Uterus (tissue), 4 donors: ENCODE results near the gene HMGB4. TPM values are rescaled to one million over a fixed set of nuclear protein-coding genes. Genes with fewer than 3 reads are reported as not detected.

Experiments
- DNase-seq, 2 donors: peaks; one replicate each; pipeline ENCODE4 v3.0.0-alpha.2; 2019 to 2020
- H3K27ac ChIP-seq, 2 donors: fragments of 200-600 bp; sonication (generic); 1 replicate in 1 of 2; 2 replicates in 1 of 2; pipeline ENCODE4 v1.5.1; 2016 to 2018
- H3K27me3 ChIP-seq, 2 donors: fragments of 200-600 bp; sonication (generic); one replicate each; pipeline ENCODE4 v1.5.1; 2018 to 2019; ENCODE audit warnings: control low read depth in 1 of 2
- H3K36me3 ChIP-seq, 2 donors: fragments of 200-600 bp; sonication (generic); one replicate each; pipeline ENCODE4 v1.5.1; 2019; ENCODE audit warnings: control low read depth in 1 of 2
- H3K4me1 ChIP-seq, 2 donors: fragments of 200-600 bp; sonication (generic); one replicate each; pipeline ENCODE4 v1.5.1; 2018 to 2019; ENCODE audit warnings: control low read depth in 1 of 2
- H3K4me3 ChIP-seq, 2 donors: fragments of 200-600 bp; sonication (generic); 1 replicate in 1 of 2; 2 replicates in 1 of 2; pipeline ENCODE4 v1.5.1; 2018 to 2019; ENCODE audit warnings: mild to moderate bottlenecking in 1 of 2
- H3K9me3 ChIP-seq, 2 donors: fragments of 200-600 bp; sonication (generic); one replicate each; pipeline ENCODE4 v1.5.1; 2019; ENCODE audit warnings: control low read depth in 1 of 2
- CTCF ChIP-seq, 4 experiments: fragments of 200-600 bp in 2 of 4; fragments of 450-650 bp in 2 of 4; sonication (generic) in 2 of 4; IDR thresholded peaks; one replicate each; pipeline ENCODE4 v1.5.1; 2016 to 2019; ENCODE audit warnings: antibody characterized with exemption in 4 of 4, mild to moderate bottlenecking in 2 of 4, moderate library complexity in 1 of 4
- POLR2A ChIP-seq, 2 donors: fragments of 450-650 bp; IDR thresholded peaks; one replicate each; pipeline ENCODE4 v1.6.1; 2016; ENCODE audit warnings: antibody characterized with exemption in 2 of 2, mild to moderate bottlenecking in 1 of 2, moderate library complexity in 1 of 2
- intact Hi-C: fragments of 100-400 bp; cut with DNase I; formaldehyde crosslinking; loops from one replicate; pipeline ENCODE4 v1.15.1; 2023; ENCODE audit warnings: low total_unique reads
- total RNA-seq, 4 donors: library from RNA; depleted of rRNA in 3 of 4; stranded (reverse); fragments of >200 nt in 3 of 4; gene quantifications; one replicate each; pipeline versions ENCODE4 v1.1.0 to v1.2.4, GENCODE V29; 2014 to 2023
- donor health status: DM: yes; HTN: yes; CAD: no.

HMGB4 gene
- total RNA-seq, 4 donors from 2014 or later: not detected

GRCh38 chr1:33826711-33827110 lies 37.2 kb upstream of the HMGB4 start:
- no peaks in the 10 kb centered on the region for H3K4me1 ChIP-seq
- TF ChIP-seq POLR2A (IDR thresholded peaks at IDR 0.05) (no peak), CTCF (IDR thresholded peaks at IDR 0.05) (no peak)
- no peaks in the 10 kb centered on the region for H3K27me3 ChIP-seq
- DNase-seq: no peak
- intact Hi-C loops: no loop called here
- H3K9me3 ChIP-seq: no peaks in the 10 kb centered on the region
- no peak overlapping the region for H3K27ac ChIP-seq
- H3K36me3 ChIP-seq: no peaks in the 10 kb centered on the region
- no peak overlapping the region for H3K4me3 ChIP-seq

GRCh38 chr1:33828059-33828458 lies 35.8 kb upstream of the HMGB4 start:
- intact Hi-C loops: no loop called here

GRCh38 chr1:33828654-33829053 lies 35.2 kb upstream of the HMGB4 start:
- intact Hi-C loops: no loop called here
- Histone ChIP-seq H3K36me3 (no peaks in the 10 kb centered on the region), H3K27ac (no peak overlapping the region), H3K4me3 (no peak overlapping the region), H3K27me3 (no peaks in the 10 kb centered on the region), H3K4me1 (no peaks in the 10 kb centered on the region), H3K9me3 (no peaks in the 10 kb centered on the region)
- TF ChIP-seq POLR2A (IDR thresholded peaks at IDR 0.05): no peak
- no peak for TF ChIP-seq CTCF (IDR thresholded peaks at IDR 0.05)
- DNase-seq: no peak

More at GRCh38 chr1:33828059-33828458, 35.8 kb upstream of the HMGB4 start:
- Histone ChIP-seq H3K4me3 (no peak overlapping the region), H3K36me3 (no peaks in the 10 kb centered on the region), H3K9me3 (no peaks in the 10 kb centered on the region), H3K27me3 (no peaks in the 10 kb centered on the region), H3K27ac (no peak overlapping the region), H3K4me1 (no peaks in the 10 kb centered on the region)
- no peak for DNase-seq
- no peak for TF ChIP-seq CTCF (IDR thresholded peaks at IDR 0.05)
- TF ChIP-seq POLR2A (IDR thresholded peaks at IDR 0.05): no peak

GRCh38 chr1:33836911-33837310 lies 27.0 kb upstream of the HMGB4 start:
- Histone ChIP-seq H3K4me3 (no peak overlapping the region), H3K9me3 (no peaks in the 10 kb centered on the region)

DNA sequence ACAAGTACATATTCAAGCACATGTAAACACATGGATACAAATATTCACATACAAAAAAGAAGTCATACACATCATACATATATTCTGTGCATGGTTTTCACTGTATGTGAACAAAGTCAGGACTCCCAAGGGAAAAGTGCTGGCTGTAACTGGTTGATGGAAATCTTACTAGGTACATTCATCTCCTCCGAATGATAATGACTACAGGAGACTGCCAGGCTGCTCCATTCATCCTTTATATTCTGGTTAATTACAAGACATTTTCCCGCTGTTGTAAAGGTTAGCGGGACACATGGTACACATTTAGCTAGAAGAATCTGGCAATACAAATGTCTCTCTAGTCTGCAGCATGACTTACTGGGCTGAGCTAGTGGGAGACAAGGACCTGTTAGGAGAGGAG lies 26.2 kb upstream of the HMGB4 start:
- H3K4me3 ChIP-seq: no peak overlapping the region
- H3K4me1 ChIP-seq: no peaks in the 10 kb centered on the region
- no peak overlapping the region for H3K27ac ChIP-seq
- DNase-seq: no peak
- no peaks in the 10 kb centered on the region for H3K9me3 ChIP-seq
- intact Hi-C loops: no loop called here
- no peak for TF ChIP-seq POLR2A (IDR thresholded peaks at IDR 0.05)
- TF ChIP-seq CTCF (IDR thresholded peaks at IDR 0.05): no peak
- no peaks in the 10 kb centered on the region for H3K27me3 ChIP-seq
- no peaks in the 10 kb centered on the region for H3K36me3 ChIP-seq

More at GRCh38 chr1:33836911-33837310, 27.0 kb upstream of the HMGB4 start:
- H3K36me3 ChIP-seq: no peaks in the 10 kb centered on the region
- intact Hi-C loops: no loop called here
- no peaks in the 10 kb centered on the region for H3K27me3 ChIP-seq
- DNase-seq: no peak
- no peak overlapping the region for H3K27ac ChIP-seq
- TF ChIP-seq POLR2A (IDR thresholded peaks at IDR 0.05) (no peak), CTCF (IDR thresholded peaks at IDR 0.05) (no peak)
- no peaks in the 10 kb centered on the region for H3K4me1 ChIP-seq
